Inflammatory macrophage (primary cell): ENCODE data around the gene TALDO1.
A peak's percentile ranks its signal among the peaks of the same experiment; 100 is the strongest.
"Not testable (repeated sequence)": the region's sequence is repeated elsewhere in the genome, so short reads cannot be mapped to it uniquely, and the experiment has no call there.

ENCODE experiments used
- DNase-seq, 2 donors: peaks; one replicate each; pipeline ENCODE4 v3.0.0-alpha.2; 2020 to 2022

The TALDO1 gene

DNA sequence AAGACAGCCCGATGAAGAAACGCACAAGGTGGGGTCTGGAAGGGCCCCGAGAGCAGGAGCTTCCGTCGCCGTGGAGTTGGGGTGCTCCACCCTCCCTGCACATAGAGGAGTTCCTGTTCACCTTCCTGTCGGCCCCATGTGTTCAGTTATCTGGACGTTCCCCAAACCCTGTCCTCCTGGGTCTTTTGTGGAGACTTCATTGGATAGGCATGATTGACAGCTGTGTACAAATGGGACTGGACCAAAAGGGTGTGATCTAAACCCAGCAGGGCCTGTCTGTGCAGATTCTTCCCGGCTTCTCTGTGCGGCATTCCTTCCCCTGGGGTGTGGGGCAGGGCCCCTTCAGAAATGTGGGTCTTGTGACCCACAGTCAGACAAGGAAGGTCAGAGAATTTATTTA lies 9.4 kb upstream of the TALDO1 start:
- DNase-seq = not testable (repeated sequence)

DNA sequence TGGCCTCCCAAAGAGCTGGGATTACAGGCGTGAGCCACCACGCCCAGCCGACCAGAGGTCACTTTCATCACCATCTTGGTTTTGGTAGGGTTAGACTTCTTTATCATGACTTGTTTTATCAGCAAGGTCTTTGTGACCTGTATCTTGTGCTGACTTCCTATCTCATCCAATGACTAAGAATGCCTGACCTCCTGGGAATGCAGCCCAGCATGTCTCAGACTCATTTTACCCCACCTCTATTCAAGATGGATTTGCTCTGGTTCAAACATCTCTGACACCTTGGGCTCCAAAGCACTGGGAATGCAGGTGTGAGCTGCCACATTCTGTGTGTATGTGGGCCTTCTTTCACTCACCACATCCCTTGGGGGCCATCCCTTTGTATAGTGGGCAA lies 5.1 kb upstream of the TALDO1 start:
- DNase-seq = no peak

DNA sequence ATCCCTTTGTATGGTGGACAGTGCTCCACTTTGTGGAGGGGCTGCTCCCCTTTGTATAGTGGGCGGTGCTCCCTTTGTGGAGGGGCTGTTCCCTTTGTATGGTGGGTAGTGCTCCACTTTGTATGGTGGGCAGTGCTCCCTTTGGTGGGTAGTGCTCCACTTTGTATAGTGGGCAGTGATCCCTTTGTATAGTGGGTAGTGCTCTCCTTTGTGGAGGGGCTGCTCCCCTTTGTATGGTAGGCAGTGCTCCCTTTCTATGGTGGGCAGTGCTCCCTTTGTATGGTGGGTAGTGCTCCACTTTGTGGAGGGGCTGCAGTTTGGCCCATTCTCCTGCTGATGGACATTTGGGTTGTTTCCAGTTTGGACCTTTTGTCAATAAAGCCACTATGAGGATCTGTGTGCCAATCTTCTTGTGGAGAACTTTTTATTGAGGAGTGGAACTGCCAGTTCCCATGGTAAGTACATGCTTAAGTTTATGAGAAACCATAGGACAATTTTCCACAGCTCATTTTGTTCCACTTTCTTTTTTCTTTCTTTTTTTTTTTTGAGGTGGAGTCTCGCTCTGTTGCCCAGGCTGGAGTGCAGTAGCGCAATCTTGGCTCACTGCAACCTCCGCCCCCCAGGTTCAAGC lies 4.6 kb upstream of the TALDO1 start:
- DNase-seq = no peak

DNA sequence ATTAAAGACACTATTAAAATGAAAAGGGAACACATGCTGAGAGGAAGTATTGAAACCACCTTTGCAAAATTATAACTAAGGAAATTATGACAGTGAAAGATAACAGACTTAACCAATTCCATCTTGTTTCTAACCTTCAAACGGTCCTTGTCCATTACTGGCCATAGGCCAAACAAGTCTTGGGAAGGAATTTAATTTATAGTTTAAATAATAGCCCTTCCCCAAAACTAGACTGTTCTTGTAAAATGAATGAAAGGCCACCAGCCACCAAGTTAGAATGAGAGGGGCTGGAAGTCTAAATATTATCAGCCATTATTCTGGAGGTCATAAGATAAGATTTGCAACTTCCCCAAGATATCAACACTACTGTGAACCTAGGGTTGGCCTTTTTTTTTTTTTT lies 1.8 kb upstream of the TALDO1 start:
- DNase-seq = no peak

DNA sequence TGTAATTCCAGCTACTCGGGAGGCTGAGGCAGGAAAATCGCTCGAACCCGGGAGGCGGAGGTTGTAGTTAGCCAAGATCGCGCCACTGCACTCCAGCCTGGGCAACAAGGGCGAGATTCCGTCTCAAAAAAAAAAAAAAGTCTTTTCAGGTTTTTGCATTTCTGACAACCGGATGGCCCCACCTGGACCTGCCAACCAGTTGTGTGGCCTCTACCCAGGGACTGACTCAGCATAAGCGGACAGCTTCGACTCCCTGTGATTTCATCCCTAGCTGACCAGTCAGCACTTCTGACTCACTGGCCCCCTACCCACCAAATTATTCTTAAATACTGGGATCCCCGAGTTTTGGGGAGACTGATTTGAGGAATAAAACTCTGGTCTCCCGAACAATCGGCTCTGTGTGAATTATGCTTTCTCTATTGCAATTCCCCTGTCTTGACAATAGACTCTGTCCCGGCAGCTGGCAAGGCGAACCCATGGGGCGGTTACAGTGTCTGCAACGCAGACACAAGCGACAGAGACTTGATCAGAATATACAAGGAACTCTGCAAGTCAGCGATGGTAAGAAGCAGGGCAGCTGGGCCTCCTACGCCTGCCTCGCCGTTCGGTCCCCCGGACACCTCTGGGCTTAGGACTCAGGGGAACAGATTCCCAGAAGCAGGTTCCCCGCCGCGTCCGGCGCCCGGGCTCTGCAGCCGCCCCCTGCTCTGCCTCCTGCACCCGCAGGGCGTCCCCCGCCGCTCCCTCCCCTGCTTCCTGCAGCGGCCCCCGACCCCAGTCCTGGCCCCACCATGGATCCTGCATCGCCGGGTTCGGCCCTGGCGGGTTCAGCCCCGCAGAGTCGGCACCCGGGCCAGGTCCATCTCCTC lies 741 bp upstream of the TALDO1 start:
- DNase-seq = peak; percentile 39 to 60

DNA sequence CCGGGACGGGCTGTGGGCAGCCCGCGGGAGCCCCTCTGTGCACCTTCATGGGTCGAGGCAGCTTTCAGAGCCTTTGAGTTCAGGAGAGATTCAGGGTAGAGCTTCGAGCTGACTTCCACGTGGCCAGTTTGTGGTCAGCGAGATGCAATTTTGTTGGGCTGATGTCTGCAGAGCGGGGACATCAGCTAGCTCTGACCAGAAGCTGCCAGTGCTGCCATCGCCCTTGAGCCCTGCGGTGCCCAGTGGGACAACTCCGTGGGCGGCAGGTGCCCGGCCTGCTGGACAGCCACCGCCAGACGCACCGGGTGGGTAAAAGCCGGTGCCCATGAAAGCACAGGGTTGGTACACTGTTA lies 719 bp downstream of the TALDO1 start:
- DNase-seq = peak; percentile 42 to 68

DNA sequence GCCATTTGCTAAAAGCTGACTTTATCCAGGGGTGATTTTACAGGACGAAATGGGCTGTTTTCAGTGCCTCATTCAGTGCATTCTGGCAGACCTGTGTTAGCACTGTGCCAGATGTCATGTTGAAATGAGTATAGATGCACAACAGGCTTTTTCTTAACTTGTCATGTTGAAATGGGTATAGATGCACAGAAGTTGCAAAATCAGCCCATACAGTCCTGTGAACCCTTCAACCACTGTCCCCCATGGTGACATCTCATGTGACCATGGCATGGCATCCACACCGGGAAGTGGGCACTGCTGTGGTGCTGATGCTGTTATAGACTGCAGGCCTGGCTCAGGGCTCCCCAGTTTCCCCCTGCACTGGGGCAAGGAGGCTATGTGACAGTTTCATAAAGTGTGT lies 2.5 kb downstream of the TALDO1 start:
- DNase-seq = peak; percentile 85 to 92

DNA sequence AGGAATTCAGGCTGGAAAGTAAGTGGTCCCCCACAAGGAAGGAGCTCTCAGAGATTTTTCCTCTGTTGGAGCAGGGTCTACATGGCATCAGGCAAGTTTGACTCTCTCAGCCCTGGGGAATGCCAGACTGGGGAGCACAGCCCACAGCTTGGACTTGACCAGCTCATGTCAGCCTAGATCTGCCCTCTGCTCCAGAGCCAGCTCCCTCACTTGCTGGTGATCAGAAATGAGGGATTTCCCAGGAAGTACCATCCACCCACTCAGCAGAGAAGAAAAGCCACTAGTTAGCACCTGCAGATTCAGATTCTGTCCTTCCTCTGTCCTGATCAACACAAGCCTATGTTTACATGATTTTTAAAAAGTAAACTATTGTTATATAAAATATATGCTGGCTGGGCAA lies 13.0 kb downstream of the TALDO1 start:
- no peak for DNase-seq

DNA sequence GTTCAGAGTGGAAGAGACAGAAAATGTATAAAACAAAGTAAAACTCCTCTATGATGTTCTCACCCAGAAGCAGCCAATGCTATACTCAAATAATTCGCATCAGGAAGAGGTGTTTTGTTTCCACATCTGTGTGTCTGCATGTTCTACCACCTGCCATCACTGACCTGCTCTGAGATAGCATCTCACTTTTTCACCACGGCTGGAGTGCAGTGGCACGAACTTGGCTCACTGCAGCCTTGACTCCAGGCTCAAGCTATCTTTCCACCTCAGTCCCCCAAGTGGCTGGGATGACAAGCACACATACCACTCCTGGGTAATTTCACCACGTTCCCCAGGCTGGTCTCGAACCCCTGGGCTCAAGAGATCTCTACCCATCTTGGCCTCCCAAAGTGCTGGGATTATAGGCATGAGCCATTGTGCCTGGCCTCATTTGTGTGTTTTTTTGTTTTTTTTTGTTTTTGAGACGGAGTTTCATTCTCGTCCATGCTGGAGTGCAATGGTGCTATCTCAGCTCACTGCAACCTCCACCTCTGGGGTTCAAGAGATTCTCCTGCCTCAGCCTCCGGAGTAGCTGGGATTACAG lies 14.4 kb downstream of the TALDO1 start:
- DNase-seq = no peak

DNA sequence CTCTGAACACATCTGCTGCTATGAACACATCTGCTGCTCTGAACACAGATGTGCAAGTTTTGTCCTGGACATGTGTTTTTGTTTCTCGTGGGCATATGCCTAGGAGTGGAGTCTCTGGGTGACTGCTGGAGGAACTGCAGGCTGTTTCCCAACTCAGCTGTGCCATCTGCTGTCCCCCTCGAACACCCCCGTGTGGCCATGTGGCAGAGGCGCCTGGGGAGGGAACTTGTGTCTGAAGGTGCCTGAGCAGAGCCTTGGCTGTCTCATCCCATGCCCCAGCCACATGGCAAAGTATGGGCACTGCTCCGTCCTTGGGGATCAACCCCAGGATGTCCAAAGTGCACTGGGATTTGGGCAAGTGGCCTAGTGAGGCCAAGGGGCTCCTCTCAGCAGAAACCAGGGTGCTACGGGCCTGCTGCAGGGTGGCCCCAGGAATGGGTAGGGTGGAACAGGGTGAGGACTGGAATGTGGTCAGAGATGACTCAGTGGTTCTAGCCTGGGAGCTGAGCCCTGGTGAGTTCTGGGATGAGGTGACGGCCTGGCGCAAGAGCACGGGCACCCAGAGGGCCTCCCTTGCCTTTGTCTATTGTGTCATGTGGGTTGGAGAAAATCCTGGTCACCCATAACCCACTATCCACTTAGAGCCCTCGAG lies 15.3 kb downstream of the TALDO1 start:
- peak; percentile 75 to 80 for DNase-seq

DNA sequence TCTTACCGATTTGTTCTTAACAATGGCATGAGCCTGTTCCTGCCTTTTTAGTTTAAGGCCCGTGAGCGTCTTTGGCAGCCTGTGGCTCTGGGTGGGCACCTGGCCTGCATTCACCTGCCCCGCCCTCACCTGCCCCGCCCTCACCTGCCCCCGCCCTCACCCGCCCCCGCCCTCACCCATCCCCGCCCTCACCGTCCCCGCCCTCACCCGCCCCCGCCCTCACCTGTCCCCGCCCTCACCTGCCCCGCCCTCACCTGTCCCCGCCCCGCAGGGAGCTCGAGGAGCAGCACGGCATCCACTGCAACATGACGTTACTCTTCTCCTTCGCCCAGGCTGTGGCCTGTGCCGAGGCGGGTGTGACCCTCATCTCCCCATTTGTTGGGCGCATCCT lies 15.8 kb downstream of the TALDO1 start:
- DNase-seq = no peak

DNA sequence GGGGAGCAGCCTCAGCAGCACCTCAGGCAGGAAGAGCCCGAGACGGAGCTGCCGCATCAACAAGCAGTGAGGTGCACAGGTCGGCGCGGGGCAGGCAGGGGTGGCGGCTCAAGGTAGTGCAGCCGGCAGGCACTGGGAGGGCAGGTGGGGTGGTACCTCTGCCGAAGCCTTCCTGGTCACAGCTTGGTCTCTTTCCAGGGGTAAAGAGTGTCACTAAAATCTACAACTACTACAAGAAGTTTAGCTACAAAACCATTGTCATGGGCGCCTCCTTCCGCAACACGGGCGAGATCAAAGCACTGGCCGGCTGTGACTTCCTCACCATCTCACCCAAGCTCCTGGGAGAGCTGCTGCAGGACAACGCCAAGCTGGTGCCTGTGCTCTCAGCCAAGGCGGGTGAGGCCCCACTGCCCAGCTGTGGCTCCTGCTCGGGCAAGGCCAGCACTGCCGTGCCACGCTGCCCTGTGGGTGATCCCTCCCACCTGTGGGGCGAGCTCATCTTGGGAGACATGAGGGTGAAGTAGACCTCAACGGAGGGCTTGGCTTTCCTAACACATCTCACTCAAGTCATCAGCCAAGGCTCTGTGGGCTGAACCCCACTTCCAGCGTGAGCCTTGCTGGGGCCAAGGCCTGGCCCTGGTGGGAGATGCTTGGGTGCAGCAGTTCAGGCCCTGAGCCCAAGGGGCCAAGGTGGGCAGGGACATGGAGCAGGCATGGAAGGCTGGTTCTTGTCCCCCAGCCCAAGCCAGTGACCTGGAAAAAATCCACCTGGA lies 16.5 kb downstream of the TALDO1 start:
- no peak for DNase-seq

DNA sequence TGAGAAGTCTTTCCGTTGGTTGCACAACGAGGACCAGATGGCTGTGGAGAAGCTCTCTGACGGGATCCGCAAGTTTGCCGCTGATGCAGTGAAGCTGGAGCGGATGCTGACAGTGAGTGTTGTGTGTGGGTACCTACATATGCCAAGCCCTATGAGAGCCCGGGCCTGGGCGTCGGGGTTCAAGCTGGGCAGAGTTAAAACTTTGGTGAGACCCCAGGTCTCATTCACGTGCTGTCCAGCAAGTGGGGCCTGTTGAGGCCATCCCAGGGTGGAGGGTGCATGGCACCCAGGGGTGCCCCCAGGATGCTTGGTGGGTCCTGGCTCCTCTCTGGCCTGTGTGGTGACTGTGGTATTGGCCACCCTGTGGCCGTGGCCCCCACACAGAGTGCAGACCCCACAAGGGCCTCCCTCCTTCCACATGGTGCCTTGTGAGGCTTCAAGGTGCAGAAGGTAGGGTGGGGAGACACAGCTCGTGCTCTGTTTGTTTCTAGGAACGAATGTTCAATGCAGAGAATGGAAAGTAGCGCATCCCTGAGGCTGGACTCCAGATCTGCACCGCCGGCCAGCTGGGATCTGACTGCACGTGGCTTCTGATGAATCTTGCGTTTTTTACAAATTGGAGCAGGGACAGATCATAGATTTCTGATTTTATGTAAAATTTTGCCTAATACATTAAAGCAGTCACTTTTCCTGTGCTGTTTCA lies 17.2 kb downstream of the TALDO1 start:
- no peak for DNase-seq

DNA sequence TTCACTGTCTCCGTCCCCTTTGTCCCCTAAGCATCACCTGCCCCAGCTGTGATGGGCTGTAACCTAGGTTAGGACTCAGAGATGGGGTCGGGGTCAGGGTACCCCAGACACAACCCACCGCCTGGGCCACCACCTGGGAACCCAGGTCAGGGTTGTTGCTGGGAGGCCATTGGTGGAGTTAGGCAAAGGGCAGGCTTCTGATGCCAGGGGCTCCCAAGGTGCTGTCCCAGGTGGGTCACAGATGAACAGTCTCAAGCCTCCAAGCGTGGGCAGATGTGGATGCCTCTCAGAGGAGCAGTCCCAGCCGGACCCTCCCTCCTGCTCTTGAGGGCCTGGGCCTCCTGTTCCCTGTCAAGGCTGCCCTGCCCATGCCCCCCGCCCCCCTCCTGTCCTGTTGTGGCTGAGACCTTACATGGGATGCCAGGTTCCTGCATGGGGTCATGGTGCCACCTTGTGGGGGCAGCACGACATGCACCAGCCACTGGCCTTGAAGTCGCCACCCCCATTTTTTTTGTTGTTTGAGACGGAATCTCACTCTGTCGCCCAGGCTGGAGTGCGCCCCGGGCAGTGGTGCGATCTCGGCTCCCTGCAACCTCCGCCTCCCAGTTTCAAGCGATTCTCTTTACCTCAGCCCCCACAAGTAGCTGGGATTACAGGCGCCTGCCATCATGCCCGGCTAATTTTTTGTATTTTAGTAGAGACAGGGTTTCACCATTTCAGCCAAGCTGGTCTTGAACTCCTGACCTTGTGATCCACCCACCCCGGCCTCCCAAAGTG lies 17.9 kb downstream of the TALDO1 start:
- peak; percentile 35 to 56 for DNase-seq

DNA sequence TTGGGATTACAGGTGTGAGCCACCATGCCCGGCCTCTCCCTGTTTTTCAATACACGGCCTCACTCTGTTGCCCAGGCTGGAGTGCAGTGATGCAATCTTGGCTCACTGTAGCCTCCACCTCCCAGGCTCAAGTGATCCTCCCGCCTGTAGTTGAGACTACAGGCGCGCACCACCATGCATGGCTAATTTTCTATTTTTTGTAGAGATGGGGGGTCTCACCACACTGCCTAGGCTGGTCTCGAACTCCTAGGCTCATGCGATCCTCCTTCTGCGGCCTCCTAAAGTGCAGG lies 18.5 kb downstream of the TALDO1 start:
- no peak for DNase-seq

DNA sequence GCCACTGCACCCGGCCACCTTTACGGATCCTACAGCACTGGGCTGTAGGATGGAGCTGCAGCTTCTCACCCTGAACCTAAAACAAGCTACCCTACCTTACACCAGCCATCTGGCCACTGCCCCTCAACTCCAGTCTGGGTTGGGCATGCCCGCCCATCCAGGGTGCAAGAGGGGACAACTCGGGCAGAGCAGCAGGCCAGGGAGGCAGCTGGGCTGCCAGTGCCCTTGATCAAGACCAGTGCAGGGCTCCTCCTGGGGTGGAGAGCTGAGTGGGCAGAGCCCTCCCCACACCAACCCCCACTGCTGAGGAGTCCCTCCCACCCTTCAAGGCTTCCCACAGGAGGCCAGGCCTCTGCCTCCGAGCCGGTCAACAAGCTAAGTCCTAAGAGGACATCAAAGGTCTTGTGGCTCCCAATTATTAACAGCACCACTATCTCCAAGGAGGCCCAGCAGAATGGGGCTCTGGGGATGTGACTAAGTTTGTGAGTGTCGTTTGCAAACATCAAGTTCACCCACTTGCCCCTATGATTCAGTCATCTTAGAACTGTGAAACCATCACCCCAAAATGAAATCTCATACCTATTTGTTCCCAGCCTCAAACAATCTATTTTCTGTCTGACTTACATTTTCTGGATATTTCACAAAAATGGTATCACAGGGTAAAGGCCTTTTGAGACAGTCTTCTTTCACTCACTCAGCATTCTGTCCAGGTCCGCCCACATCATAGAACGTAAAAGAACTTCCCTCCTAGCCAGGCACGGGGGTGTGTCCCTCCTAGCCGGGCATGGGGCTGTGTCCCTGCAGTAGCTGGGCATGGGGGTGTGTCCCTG lies 19.1 kb downstream of the TALDO1 start:
- DNase-seq = peak; percentile 50 to 69

DNA sequence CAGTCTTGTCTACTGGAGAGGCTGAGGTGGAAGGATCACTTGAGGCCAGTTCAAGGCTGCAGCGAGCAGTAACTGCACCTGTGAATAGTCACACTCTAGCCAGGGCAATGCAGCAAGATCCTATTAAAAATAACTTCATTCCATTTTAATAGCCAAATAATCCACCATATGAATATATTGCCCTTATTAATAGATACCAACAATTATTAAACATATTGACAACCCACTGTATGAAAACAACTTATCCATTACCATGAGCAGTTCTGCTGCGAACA lies 19.6 kb downstream of the TALDO1 start:
- DNase-seq = no peak

DNA sequence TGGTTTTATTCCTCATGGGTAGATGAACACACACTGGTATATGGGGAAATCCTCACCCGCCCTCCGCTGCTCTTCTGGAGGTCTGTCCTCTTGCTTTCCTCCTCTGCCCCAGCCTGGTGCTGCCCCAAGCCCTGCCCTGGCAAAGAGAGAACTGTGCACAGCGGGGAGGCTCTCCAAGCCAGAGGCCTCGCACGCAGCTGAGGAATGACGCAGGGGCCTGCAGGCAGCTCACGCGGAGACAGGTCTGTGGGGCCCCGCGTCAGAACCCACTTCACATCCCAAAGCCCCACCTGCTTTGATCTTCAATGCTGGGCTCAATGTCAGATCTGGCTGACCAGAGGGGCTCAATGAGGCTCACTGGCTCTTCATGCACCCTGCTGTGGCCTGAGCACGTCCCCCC lies 20.0 kb downstream of the TALDO1 start:
- DNase-seq = no peak

DNA sequence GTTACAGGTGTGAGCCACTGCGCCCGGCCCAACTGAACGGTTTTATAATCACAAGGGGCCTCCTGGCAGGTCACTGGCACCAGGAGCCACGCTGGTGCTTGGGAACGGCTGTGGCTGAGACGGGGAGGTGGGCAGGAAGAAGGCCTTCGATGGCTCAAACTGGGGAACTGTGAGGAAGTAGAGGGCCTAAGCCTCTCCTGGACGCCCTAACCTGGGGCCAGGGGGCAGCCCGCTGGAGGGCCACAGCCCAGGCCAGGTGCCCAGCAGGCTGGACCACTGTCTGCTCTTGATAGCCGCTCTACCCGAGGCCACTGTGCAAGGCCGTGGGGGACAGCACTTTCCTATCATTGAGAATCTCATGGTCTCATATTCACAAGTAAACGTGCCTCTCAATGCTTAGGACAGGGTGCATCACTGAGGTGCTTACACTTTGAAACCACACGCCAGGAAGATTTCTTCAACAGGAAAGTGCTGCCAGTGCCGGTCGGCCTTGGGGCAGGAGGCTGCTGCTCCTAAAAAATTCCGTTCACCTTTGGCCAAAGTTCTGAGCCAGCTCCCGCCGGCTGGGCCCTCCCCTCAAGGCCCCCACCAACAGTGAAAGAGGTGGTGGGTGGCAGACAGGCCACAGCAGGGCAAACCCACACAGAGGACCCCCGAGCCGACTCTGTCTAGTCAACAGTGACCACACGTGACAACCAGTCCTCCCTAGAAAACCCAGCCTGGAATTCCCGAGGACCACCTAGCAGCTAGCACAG lies 22.8 kb downstream of the TALDO1 start:
- DNase-seq = no peak
